Ovary (tissue), 9 donors: Measurements from ENCODE around the gene LMO1. TPM values are rescaled to one million over a fixed set of nuclear protein-coding genes. Genes with fewer than 3 reads are reported as not detected.

Experiments
- DNase-seq, 5 donors: peaks; one replicate each; pipeline ENCODE4 v3.0.0-alpha.2; 2019 to 2020
- H3K27ac ChIP-seq, 2 donors: fragments of 200-600 bp; one replicate each; pipeline versions ENCODE4 v1.5.1 to v1.8.0; 2019 to 2022
- H3K27me3 ChIP-seq: fragments of 200-600 bp; one replicate; pipeline ENCODE4 v1.8.0; 2022
- H3K36me3 ChIP-seq: fragments of 200-600 bp; sonication (generic); one replicate; pipeline ENCODE4 v1.5.1; 2019
- H3K4me1 ChIP-seq: one replicate; pipeline ENCODE4 v1.8.1; 2013; ENCODE audit warnings: mild to moderate bottlenecking, moderate library complexity; ENCODE audit not compliant: insufficient read depth
- H3K4me3 ChIP-seq: fragments of 200-600 bp; sonication (generic); one replicate; pipeline ENCODE4 v1.5.1; 2017
- H3K9me3 ChIP-seq, 2 donors: fragments of 200-600 bp in 1 of 2; sonication (generic) in 1 of 2; one replicate each; pipeline versions ENCODE4 v1.5.1 to v1.8.1; 2013 to 2019; ENCODE audit warnings: mild to moderate bottlenecking in 1 of 2, moderate library complexity in 1 of 2
- CTCF ChIP-seq, 3 donors: fragments of 450-650 bp in 2 of 3; fragments of 200-600 bp in 1 of 3; IDR thresholded peaks; one replicate each; pipeline versions ENCODE4 v1.5.1 to v1.8.0; 2016 to 2022; ENCODE audit warnings: antibody characterized with exemption in 3 of 3, mild to moderate bottlenecking in 1 of 3
- EP300 ChIP-seq: sonication (generic); formaldehyde crosslinking; IDR thresholded peaks from one replicate; pipeline ENCODE4 v1.6.1; 2017; ENCODE audit warnings: antibody characterized with exemption
- POLR2A ChIP-seq: fragments of 450-650 bp; IDR thresholded peaks from one replicate; pipeline ENCODE4 v1.6.1; 2017; ENCODE audit warnings: antibody characterized with exemption, mild to moderate bottlenecking, moderate library complexity
- WGBS, 3 donors: extraction: QIAGEN DNeasy Blood & Tissue Kit in 1 of 3; methylation state at CpG; one replicate each; pipeline versions ENCODE4 v1.1.5 to v1.1.7; 2013 to 2017; 5-methylcytosine and 5-hydroxymethylcytosine counted together
- intact Hi-C, 4 donors: fragments of 100-400 bp; cut with DNase I; formaldehyde crosslinking; loops; one replicate each; pipeline versions ENCODE4 v1.11.0 to v1.15.1; 2022 to 2023
- polyA plus RNA-seq, 2 donors: library from polyadenylated mRNA; stranded (reverse); fragments of 200-250 nt in 1 of 2; fragments of 350-450 nt in 1 of 2; fragmentation: Illumina TruSeq in 1 of 2; extraction: RNeasy Lipid Tissue Mini Kit (QIAGEN cat#74804) in 1 of 2; gene quantifications; one replicate each; pipeline ENCODE4 v1.2.3, GENCODE V29; 2013 to 2014
- total RNA-seq, 7 donors: library from RNA; depleted of rRNA in 2 of 7; stranded (reverse); fragments of >200 nt in 2 of 7; fragmentation: NEBNext Ultra II Directional in 3 of 7; extraction: Animal tissue kit (Norgen Biotek cat#: 25700) in 3 of 7; gene quantifications; one replicate each; pipeline versions ENCODE4 v1.1.0 to v1.2.4, GENCODE V29; 2016 to 2023
- donor health status: DM: no; HTN: no; CAD: no; lungs with moderate emphysema.
- donor health status: DM: no; HTN: no; CAD: no.
- donor health status: Bipolar disorder and iron deficiency.
- donor health status: DM: yes; HTN: yes; CAD: no.
- donor health status: DM: no; HTN: no; CAD: no.
- donor health status: DM: yes; HTN: yes; CAD: no.

Gene LMO1
- total and polyA plus RNA-seq, 9 donors = 0.18 to 0.55 (median 0.32) TPM; not detected in 6

- TF ChIP-seq POLR2A (no peak), CTCF (IDR thresholded peaks at IDR 0.05) (no peak), EP300 (no peak)
Measured at GRCh38 chr11:8290081-8290810, 26.6 kb upstream of the LMO1 start.

GRCh38 chr11:8289492-8289918, 25.8 kb upstream of the LMO1 start:
- intact Hi-C loops = no loop called here
- TF ChIP-seq POLR2A (no peak), EP300 (no peak), CTCF (IDR thresholded peaks at IDR 0.05) (no peak)
- DNase-seq = no peak
- H3K27me3 ChIP-seq = no peaks in the 10 kb centered on the region
- no peaks in the 10 kb centered on the region for H3K9me3 ChIP-seq
- WGBS, 3 donors = 69 to 72% (median 71%) methylated on average over 3 of the region's 3 CpGs
- no peak overlapping the region for H3K4me3 ChIP-seq
- H3K4me1 ChIP-seq = no peaks in the 10 kb centered on the region
- H3K27ac ChIP-seq = no peak overlapping the region
- no peaks in the 10 kb centered on the region for H3K36me3 ChIP-seq

More at GRCh38 chr11:8290081-8290810, 26.6 kb upstream of the LMO1 start:
- Histone ChIP-seq H3K4me3 (no peak overlapping the region), H3K27ac (no peak overlapping the region), H3K4me1 (no peaks in the 10 kb centered on the region), H3K36me3 (no peaks in the 10 kb centered on the region), H3K9me3 (no peaks in the 10 kb centered on the region), H3K27me3 (no peaks in the 10 kb centered on the region)
- DNase-seq = no peak
- intact Hi-C loops = no loop called here
- WGBS, 3 donors = 94 to 96% (median 94%) methylated on average over 8 of the region's 8 CpGs

- 86% methylated on average over 13 of the region's 13 CpGs for WGBS, 3 donors
- DNase-seq = no peak
- intact Hi-C loops = no loop called here
- TF ChIP-seq EP300 (no peak), CTCF (IDR thresholded peaks at IDR 0.05) (no peak), POLR2A (no peak)
- Histone ChIP-seq H3K27me3 (no peaks in the 10 kb centered on the region), H3K4me1 (no peaks in the 10 kb centered on the region), H3K9me3 (no peaks in the 10 kb centered on the region), H3K4me3 (no peak overlapping the region), H3K27ac (no peak overlapping the region), H3K36me3 (no peaks in the 10 kb centered on the region)
Measured at GRCh38 chr11:8288824-8289491, 25.3 kb upstream of the LMO1 start.

GRCh38 chr11:8288166-8288772, 24.6 kb upstream of the LMO1 start:
- Histone ChIP-seq H3K36me3 (no peaks in the 10 kb centered on the region), H3K9me3 (no peaks in the 10 kb centered on the region), H3K4me3 (no peak overlapping the region), H3K27me3 (no peaks in the 10 kb centered on the region), H3K27ac (no peak overlapping the region), H3K4me1 (no peaks in the 10 kb centered on the region)
- no peak for DNase-seq
- intact Hi-C loops = no loop called here
- TF ChIP-seq CTCF (IDR thresholded peaks at IDR 0.05) (no peak), POLR2A (no peak), EP300 (no peak)
- 63 to 64% (median 64%) methylated on average over 3 of the region's 3 CpGs for WGBS, 3 donors
